HepG2 (cell line): Measurements from ENCODE around the gene MDP1. TPM values are rescaled to one million over a fixed set of nuclear protein-coding genes. Genes with fewer than 3 reads are reported as not detected.

Source experiments
- CHD2 ChIP-seq: IDR thresholded peaks from 2 replicates; pipeline ENCODE4 v1.6.1; 2011; ENCODE audit warnings: low read depth, low read length, improper control_type of control experiment
- ELF4 ChIP-seq: sonication (generic); formaldehyde crosslinking; IDR thresholded peaks from 2 replicates; pipeline ENCODE4 v1.5.0; 2020; ENCODE audit warnings: missing genetic modification reagents, mild to moderate bottlenecking, moderate library complexity, borderline replicate concordance
- FOXK2 ChIP-seq: fragments of 450-650 bp; IDR thresholded peaks from 2 replicates; pipeline ENCODE4 v1.6.1; 2016
- GABPA ChIP-seq, 2 experiments: IDR thresholded peaks; 2 replicates each; pipeline ENCODE4 v1.6.1; 2011 to 2016; ENCODE audit warnings: low read depth in 2 of 2, low read length in 1 of 2, missing biosample characterization in 1 of 2, missing genetic modification characterization in 1 of 2
- HNRNPK ChIP-seq: fragments of 200-400 bp; formaldehyde crosslinking; IDR thresholded peaks from 2 replicates; pipeline ENCODE4 v1.6.1; 2018; ENCODE audit warnings: low read length, low read depth, moderate library complexity, mild to moderate bottlenecking; ENCODE audit not compliant: poor library complexity, severe bottlenecking
- KLF9 ChIP-seq: IDR thresholded peaks from 2 replicates; pipeline ENCODE4 v1.6.1; 2016; ENCODE audit warnings: low read depth
- PTBP1 ChIP-seq: fragments of 200-400 bp; formaldehyde crosslinking; IDR thresholded peaks from 2 replicates; pipeline ENCODE4 v1.6.1; 2018; ENCODE audit warnings: low read length, low read depth; ENCODE audit not compliant: poor library complexity, severe bottlenecking
- RAD51 ChIP-seq: fragments of 450-650 bp; IDR thresholded peaks from 2 replicates; pipeline ENCODE4 v1.6.1; 2016; ENCODE audit warnings: borderline replicate concordance
- SRY ChIP-seq: sonication (generic); formaldehyde crosslinking; IDR thresholded peaks from 2 replicates; pipeline ENCODE4 v1.8.0; 2022; ENCODE audit warnings: mild to moderate bottlenecking, missing genetic modification reagents
- XRCC5 ChIP-seq: fragments of 200-400 bp; formaldehyde crosslinking; optimal IDR thresholded peaks from 2 replicates; pipeline ENCODE3; 2017; ENCODE audit warnings: mild to moderate bottlenecking, low read length
- ZBTB3 ChIP-seq: sonication (generic); formaldehyde crosslinking; IDR thresholded peaks from 2 replicates; pipeline ENCODE4 v1.4.0; 2020; ENCODE audit warnings: low read depth, mild to moderate bottlenecking, moderate library complexity, missing genetic modification reagents, borderline replicate concordance
- ZKSCAN1 ChIP-seq: fragments of 150-350 bp; IDR thresholded peaks from 2 replicates; pipeline ENCODE4 v1.6.1; 2014; ENCODE audit warnings: low read length
- ZNF124 ChIP-seq: sonication (generic); formaldehyde crosslinking; IDR thresholded peaks from 2 replicates; pipeline ENCODE4 v1.4.0; 2020; ENCODE audit warnings: missing genetic modification reagents
- ZNF253 ChIP-seq: sonication (generic); formaldehyde crosslinking; IDR thresholded peaks from 2 replicates; pipeline ENCODE4 v1.8.0; 2022; ENCODE audit warnings: mild to moderate bottlenecking, missing genetic modification reagents, borderline replicate concordance
- ZNF343 ChIP-seq: sonication (generic); formaldehyde crosslinking; IDR thresholded peaks from 2 replicates; pipeline ENCODE4 v1.4.0; 2020; ENCODE audit warnings: mild to moderate bottlenecking, missing genetic modification reagents
- ZNF747 ChIP-seq: sonication (generic); formaldehyde crosslinking; IDR thresholded peaks from 2 replicates; pipeline ENCODE4 v1.8.1; 2023; ENCODE audit warnings: missing genetic modification reagents, mild to moderate bottlenecking, borderline replicate concordance
- ZSCAN29 ChIP-seq: sonication (generic); formaldehyde crosslinking; conservative IDR thresholded peaks from 2 replicates; pipeline ENCODE4 v1.4.0; 2020; ENCODE audit warnings: mild to moderate bottlenecking, missing genetic modification reagents
- polyA plus RNA-seq, 8 experiments: library from polyadenylated mRNA; depleted of rRNA in 3 of 8; stranded (reverse) in 7 of 8; unstranded in 1 of 8; fragments of >200 nt; fragmentation: Illumina TruSeq in 4 of 8; extraction: Trizol in 4 of 8; gene quantifications; 2 replicates each; pipeline versions ENCODE4 v1.2.1 to v1.2.3, GENCODE V29; 2011 to 2016; ENCODE audit warnings: low read depth in 4 of 8, missing spikeins in 1 of 8, mixed read lengths in 1 of 8; ENCODE audit not compliant: insufficient read depth in 1 of 8
- total RNA-seq, 5 experiments: library from RNA; depleted of rRNA; stranded (reverse); fragments of >200 nt; fragmentation: Illumina TruSeq; extraction: Trizol; gene quantifications; 2 replicates each; pipeline ENCODE4 v1.2.3, GENCODE V29; 2016; ENCODE audit warnings: low read depth in 1 of 5
- TF ChIP-seq, protein P1 (sequence below): sonication (generic); formaldehyde crosslinking; IDR thresholded peaks from 2 replicates; pipeline ENCODE4 v1.4.0; 2020; ENCODE audit warnings: missing genetic modification reagents
- TF ChIP-seq, protein P2 (sequence below): sonication (generic); formaldehyde crosslinking; IDR thresholded peaks from 2 replicates; pipeline ENCODE4 v1.4.0; 2020; ENCODE audit warnings: mild to moderate bottlenecking, missing genetic modification reagents, borderline replicate concordance
- TF ChIP-seq, protein P3 (sequence below): sonication (generic); formaldehyde crosslinking; IDR thresholded peaks from 2 replicates; pipeline ENCODE4 v1.5.0; 2020; ENCODE audit warnings: missing genetic modification reagents

The MDP1 gene
- total and polyA plus RNA-seq, 2 of the 13 experiments (the other 11 are each of a cell fraction or from before 2014, with no cell fraction given), result 44.1 to 48.7 TPM

DNA sequence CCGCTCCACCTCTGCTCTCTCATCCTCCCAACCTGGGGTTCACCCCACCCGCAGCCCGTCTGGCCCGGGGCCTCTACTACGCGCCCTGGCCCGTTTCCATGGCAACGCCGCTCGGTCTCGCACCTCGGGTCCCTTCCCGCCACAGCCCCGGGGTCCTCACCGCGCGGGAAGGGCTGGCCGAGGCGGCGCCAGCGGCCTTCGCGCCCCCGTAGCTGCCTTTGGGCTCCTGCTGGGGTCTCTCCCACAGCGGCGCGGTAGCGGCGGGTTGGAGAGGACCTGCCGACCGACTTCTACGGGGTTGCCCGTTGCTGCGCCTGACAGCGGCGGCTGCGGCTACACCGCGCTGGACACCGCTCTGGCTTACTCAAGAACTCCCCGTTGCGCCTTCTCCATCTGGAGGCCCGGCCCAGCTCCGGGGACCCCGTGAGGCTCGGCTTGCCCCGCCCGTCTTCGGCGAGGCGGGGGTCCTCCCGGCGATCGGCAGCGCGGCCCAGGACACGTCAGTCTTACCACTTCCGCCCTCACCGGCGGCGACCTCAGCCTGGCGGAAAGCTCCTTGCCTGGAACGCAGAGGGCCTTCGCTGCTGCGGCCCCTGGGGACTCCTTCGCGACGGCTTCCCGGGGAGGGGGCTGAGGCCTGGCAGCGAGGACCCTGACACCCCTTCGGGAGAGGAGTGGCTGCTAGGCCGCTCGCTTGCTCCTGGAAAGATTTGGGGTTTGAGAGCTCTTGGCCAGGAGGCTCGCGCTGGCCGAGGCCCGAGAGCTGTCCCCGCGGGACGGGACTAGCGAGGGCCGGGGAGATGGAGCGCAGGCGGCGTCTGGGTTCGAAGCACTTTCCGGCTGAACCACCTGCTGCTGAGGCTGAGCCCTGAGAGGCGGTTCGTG, 20.4 kb downstream of the MDP1 start, which contains the start of gene TM9SF1 (continued):
- peak; percentile 97 for TF ChIP-seq KLF9 (CRISPR knock-in tag)
- no peak for TF ChIP-seq SRY (CRISPR knock-in tag)
- TF ChIP-seq ZBTB3, result peak; percentile 96
- TF ChIP-seq, protein P1, sequence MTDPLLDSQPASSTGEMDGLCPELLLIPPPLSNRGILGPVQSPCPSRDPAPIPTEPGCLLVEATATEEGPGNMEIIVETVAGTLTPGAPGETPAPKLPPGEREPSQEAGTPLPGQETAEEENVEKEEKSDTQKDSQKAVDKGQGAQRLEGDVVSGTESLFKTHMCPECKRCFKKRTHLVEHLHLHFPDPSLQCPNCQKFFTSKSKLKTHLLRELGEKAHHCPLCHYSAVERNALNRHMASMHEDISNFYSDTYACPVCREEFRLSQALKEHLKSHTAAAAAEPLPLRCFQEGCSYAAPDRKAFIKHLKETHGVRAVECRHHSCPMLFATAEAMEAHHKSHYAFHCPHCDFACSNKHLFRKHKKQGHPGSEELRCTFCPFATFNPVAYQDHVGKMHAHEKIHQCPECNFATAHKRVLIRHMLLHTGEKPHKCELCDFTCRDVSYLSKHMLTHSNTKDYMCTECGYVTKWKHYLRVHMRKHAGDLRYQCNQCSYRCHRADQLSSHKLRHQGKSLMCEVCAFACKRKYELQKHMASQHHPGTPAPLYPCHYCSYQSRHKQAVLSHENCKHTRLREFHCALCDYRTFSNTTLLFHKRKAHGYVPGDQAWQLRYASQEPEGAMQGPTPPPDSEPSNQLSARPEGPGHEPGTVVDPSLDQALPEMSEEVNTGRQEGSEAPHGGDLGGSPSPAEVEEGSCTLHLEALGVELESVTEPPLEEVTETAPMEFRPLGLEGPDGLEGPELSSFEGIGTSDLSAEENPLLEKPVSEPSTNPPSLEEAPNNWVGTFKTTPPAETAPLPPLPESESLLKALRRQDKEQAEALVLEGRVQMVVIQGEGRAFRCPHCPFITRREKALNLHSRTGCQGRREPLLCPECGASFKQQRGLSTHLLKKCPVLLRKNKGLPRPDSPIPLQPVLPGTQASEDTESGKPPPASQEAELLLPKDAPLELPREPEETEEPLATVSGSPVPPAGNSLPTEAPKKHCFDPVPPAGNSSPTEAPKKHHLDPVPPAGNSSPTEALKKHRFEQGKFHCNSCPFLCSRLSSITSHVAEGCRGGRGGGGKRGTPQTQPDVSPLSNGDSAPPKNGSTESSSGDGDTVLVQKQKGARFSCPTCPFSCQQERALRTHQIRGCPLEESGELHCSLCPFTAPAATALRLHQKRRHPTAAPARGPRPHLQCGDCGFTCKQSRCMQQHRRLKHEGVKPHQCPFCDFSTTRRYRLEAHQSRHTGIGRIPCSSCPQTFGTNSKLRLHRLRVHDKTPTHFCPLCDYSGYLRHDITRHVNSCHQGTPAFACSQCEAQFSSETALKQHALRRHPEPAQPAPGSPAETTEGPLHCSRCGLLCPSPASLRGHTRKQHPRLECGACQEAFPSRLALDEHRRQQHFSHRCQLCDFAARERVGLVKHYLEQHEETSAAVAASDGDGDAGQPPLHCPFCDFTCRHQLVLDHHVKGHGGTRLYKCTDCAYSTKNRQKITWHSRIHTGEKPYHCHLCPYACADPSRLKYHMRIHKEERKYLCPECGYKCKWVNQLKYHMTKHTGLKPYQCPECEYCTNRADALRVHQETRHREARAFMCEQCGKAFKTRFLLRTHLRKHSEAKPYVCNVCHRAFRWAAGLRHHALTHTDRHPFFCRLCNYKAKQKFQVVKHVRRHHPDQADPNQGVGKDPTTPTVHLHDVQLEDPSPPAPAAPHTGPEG, result peak; percentile 85
- TF ChIP-seq XRCC5, result peak; percentile 98
- peak; percentile 100 for TF ChIP-seq ZNF343
- TF ChIP-seq RAD51, result no peak
- TF ChIP-seq, protein P2, sequence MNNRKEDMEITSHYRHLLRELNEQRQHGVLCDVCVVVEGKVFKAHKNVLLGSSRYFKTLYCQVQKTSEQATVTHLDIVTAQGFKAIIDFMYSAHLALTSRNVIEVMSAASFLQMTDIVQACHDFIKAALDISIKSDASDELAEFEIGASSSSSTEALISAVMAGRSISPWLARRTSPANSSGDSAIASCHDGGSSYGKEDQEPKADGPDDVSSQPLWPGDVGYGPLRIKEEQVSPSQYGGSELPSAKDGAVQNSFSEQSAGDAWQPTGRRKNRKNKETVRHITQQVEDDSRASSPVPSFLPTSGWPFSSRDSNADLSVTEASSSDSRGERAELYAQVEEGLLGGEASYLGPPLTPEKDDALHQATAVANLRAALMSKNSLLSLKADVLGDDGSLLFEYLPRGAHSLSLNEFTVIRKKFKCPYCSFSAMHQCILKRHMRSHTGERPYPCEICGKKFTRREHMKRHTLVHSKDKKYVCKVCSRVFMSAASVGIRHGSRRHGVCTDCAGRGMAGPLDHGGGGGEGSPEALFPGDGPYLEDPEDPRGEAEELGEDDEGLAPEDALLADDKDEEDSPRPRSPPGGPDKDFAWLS (CRISPR knock-in tag), result peak; percentile 97
- peak; percentile 30 for TF ChIP-seq PTBP1
- peak; percentile 73 for TF ChIP-seq ZNF124 (CRISPR knock-in tag)
- TF ChIP-seq CHD2, result peak; percentile 49; the same call in 1 of the 2 replicates
- no peak for TF ChIP-seq GABPA (IDR thresholded peaks at IDR 0.05; ENCODE audit: low read depth, low read length)
- no peak for TF ChIP-seq GABPA (CRISPR knock-in tag; IDR thresholded peaks at IDR 0.05; ENCODE audit: low read depth)
- TF ChIP-seq ELF4 (CRISPR knock-in tag), result peak; percentile 100
- TF ChIP-seq ZKSCAN1, result no peak
- TF ChIP-seq, protein P3, sequence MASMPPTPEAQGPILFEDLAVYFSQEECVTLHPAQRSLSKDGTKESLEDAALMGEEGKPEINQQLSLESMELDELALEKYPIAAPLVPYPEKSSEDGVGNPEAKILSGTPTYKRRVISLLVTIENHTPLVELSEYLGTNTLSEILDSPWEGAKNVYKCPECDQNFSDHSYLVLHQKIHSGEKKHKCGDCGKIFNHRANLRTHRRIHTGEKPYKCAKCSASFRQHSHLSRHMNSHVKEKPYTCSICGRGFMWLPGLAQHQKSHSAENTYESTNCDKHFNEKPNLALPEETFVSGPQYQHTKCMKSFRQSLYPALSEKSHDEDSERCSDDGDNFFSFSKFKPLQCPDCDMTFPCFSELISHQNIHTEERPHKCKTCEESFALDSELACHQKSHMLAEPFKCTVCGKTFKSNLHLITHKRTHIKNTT (CRISPR knock-in tag), result peak; percentile 86; the same call in 1 of the 2 replicates
- peak; percentile 93 for TF ChIP-seq ZNF253 (CRISPR knock-in tag)
- TF ChIP-seq HNRNPK, result peak; percentile 89
- TF ChIP-seq ZSCAN29, result peak; percentile 97
- peak; percentile 100 for TF ChIP-seq ZNF747 (CRISPR knock-in tag)
- no peak for TF ChIP-seq FOXK2
